H1 (cell line): Measurements from ENCODE around the gene KRTAP4-1. TPM values are rescaled to one million over a fixed set of nuclear protein-coding genes. Genes with fewer than 3 reads are reported as not detected.

Experiments
- CTCF ChIA-PET: fragments of 300-600 bp; sonication (Branson Sonifier 250); formaldehyde crosslinking; loops from one replicate; lab custom pipeline; 2021; ENCODE audit not compliant: partially characterized antibody; lab: Charles Lee
- POLR2A ChIA-PET: fragments of 300-600 bp; sonication (Branson Sonifier 250); formaldehyde crosslinking; loops from one replicate; lab custom pipeline; 2021; ENCODE audit warnings: inconsistent platforms; ENCODE audit not compliant: partially characterized antibody; lab: Charles Lee
- DNase-seq, 2 experiments: peaks; one replicate each; pipeline versions ENCODE4 v3.0.0 to v3.0.0-alpha.2; 2010 to 2022; ENCODE audit warnings: low spot score in 2 of 2, low read depth in 1 of 2, mixed read lengths in 1 of 2
- FAIRE-seq: peaks from 2 replicates; lab custom pipeline; 2011; peaks lifted over from hg19 to GRCh38; lab: Jason Lieb, UNC
- H2AFZ ChIP-seq: 2 replicates; pipeline ENCODE4 v1.8.1; 2012; ENCODE audit warnings: low read length, inconsistent platforms
- H2AK5ac ChIP-seq: 2 replicates; pipeline ENCODE4 v1.6.1; 2013; ENCODE audit warnings: low read depth, low read length
- H2BK120ac ChIP-seq: replicated peaks from 2 replicates; pipeline ENCODE3; 2013; ENCODE audit warnings: low read depth, low read length, inconsistent platforms
- H2BK12ac ChIP-seq: 2 replicates; pipeline ENCODE4 v1.6.1; 2013; ENCODE audit warnings: low read depth, low read length
- H2BK15ac ChIP-seq: 2 replicates; pipeline ENCODE4 v1.6.1; 2013; ENCODE audit warnings: low read length
- H2BK20ac ChIP-seq: 2 replicates; pipeline ENCODE4 v1.6.1; 2013; ENCODE audit warnings: low read length
- H2BK5ac ChIP-seq: 2 replicates; pipeline ENCODE4 v1.6.1; 2013; ENCODE audit warnings: low read depth, low read length
- H3K14ac ChIP-seq: 2 replicates; pipeline ENCODE4 v1.6.1; 2013; ENCODE audit warnings: inconsistent platforms; ENCODE audit not compliant: insufficient read length
- H3K18ac ChIP-seq: 2 replicates; pipeline ENCODE4 v1.6.1; 2013; ENCODE audit warnings: low read length; ENCODE audit errors: extremely low read depth
- H3K23ac ChIP-seq: 2 replicates; pipeline ENCODE4 v1.6.1; 2013; ENCODE audit warnings: inconsistent platforms; ENCODE audit not compliant: insufficient read length
- H3K23me2 ChIP-seq: 2 replicates; pipeline ENCODE4 v1.6.1; 2013; ENCODE audit warnings: low read depth, low read length
- H3K27ac ChIP-seq: 2 replicates; pipeline ENCODE4 v1.6.1; 2011; ENCODE audit warnings: low read depth, low read length, inconsistent platforms
- H3K27me3 ChIP-seq, 4 experiments: replicated peaks in 1 of 4; 1 replicate in 1 of 4; 2 replicates in 3 of 4; pipeline versions ENCODE4 v1.6.1 to v1.8.1; 2011 to 2013; ENCODE audit warnings: low read length in 3 of 4, mild to moderate bottlenecking in 3 of 4, inconsistent platforms in 2 of 4, mixed read lengths in 2 of 4, moderate library complexity in 1 of 4; ENCODE audit not compliant: control insufficient read depth in 3 of 4, insufficient read depth in 3 of 4; ENCODE audit errors: extremely low read depth in 1 of 4
- H3K36me3 ChIP-seq, 4 experiments: 2 replicates each; pipeline versions ENCODE4 v1.6.1 to v1.8.1; 2011 to 2013; ENCODE audit warnings: mild to moderate bottlenecking in 4 of 4, low read length in 3 of 4, moderate library complexity in 2 of 4, control low read depth in 1 of 4, inconsistent platforms in 1 of 4; ENCODE audit not compliant: insufficient read depth in 4 of 4, control insufficient read depth in 2 of 4
- H3K4ac ChIP-seq: replicated peaks from 2 replicates; pipeline ENCODE3; 2013; ENCODE audit warnings: low read length, low read depth, mixed read lengths, inconsistent platforms; ENCODE audit not compliant: insufficient read length
- H3K4me1 ChIP-seq, 4 experiments: replicated peaks in 1 of 4; 1 replicate in 1 of 4; 2 replicates in 3 of 4; pipeline versions ENCODE4 v1.6.1 to v1.8.1; 2011 to 2013; ENCODE audit warnings: low read length in 3 of 4, inconsistent platforms in 2 of 4, mixed read lengths in 1 of 4; ENCODE audit not compliant: insufficient read depth in 4 of 4, control insufficient read depth in 3 of 4
- H3K4me2 ChIP-seq, 2 experiments: 2 replicates each; pipeline versions ENCODE4 v1.6.1 to v1.8.1; 2011 to 2013; ENCODE audit warnings: low read depth in 2 of 2, low read length in 2 of 2, control low read depth in 1 of 2, inconsistent platforms in 1 of 2, mild to moderate bottlenecking in 1 of 2; ENCODE audit not compliant: insufficient read depth in 1 of 2
- H3K4me3 ChIP-seq, 4 experiments: fragments of 200-600, 300-600 bp in 1 of 4; sonication (generic), shearing (Covaris generic), sonication (Bioruptor Twin) in 1 of 4; 2 replicates each; pipeline versions ENCODE4 v1.5.1 to v1.8.1; 2011 to 2016; ENCODE audit warnings: low read length in 4 of 4, low read depth in 3 of 4, control low read depth in 2 of 4, inconsistent platforms in 2 of 4, mild to moderate bottlenecking in 2 of 4, mixed read lengths in 1 of 4, moderate library complexity in 1 of 4; ENCODE audit not compliant: insufficient read depth in 2 of 4; ENCODE audit errors: extremely low read depth in 1 of 4
- H3K56ac ChIP-seq: replicated peaks from 2 replicates; pipeline ENCODE3; 2013; ENCODE audit warnings: low read depth, mild to moderate bottlenecking, mixed read lengths, low read length, inconsistent platforms; ENCODE audit not compliant: insufficient read length
- H3K79me1 ChIP-seq: 2 replicates; pipeline ENCODE4 v1.6.1; 2013; ENCODE audit warnings: low read depth, low read length, control low read depth
- H3K79me2 ChIP-seq, 2 experiments: 2 replicates each; pipeline versions ENCODE4 v1.6.1 to v1.8.1; 2012 to 2013; ENCODE audit warnings: low read length in 2 of 2, mild to moderate bottlenecking in 2 of 2, inconsistent platforms in 1 of 2; ENCODE audit not compliant: insufficient read depth in 2 of 2, control insufficient read depth in 1 of 2
- H3K9ac ChIP-seq, 4 experiments: replicated peaks in 1 of 4; 1 replicate in 1 of 4; 2 replicates in 3 of 4; pipeline versions ENCODE4 v1.6.1 to v1.8.1; 2011 to 2013; ENCODE audit warnings: low read depth in 3 of 4, low read length in 3 of 4, control low read depth in 2 of 4, mild to moderate bottlenecking in 2 of 4, moderate library complexity in 2 of 4, inconsistent platforms in 1 of 4; ENCODE audit errors: extremely low read depth in 1 of 4
- H3K9me3 ChIP-seq, 2 experiments: 2 replicates each; pipeline versions ENCODE4 v1.6.1 to v1.8.1; 2012 to 2013; ENCODE audit warnings: mild to moderate bottlenecking in 2 of 2, moderate library complexity in 2 of 2, control low read depth in 1 of 2, inconsistent platforms in 1 of 2, low read depth in 1 of 2, low read length in 1 of 2, mixed read lengths in 1 of 2; ENCODE audit not compliant: insufficient read depth in 2 of 2
- H4K20me1 ChIP-seq, 2 experiments: replicated peaks in 1 of 2; 2 replicates each; pipeline versions ENCODE3 to v1.8.1; 2011 to 2013; ENCODE audit warnings: inconsistent platforms in 2 of 2, low read length in 2 of 2, mild to moderate bottlenecking in 1 of 2; ENCODE audit not compliant: insufficient read depth in 2 of 2, control insufficient read depth in 1 of 2
- H4K5ac ChIP-seq: 2 replicates; pipeline ENCODE4 v1.6.1; 2013; ENCODE audit warnings: low read length, low read depth, mixed read lengths, inconsistent platforms; ENCODE audit not compliant: insufficient read length
- H4K8ac ChIP-seq: 2 replicates; pipeline ENCODE4 v1.8.0; 2013; ENCODE audit warnings: mild to moderate bottlenecking, moderate library complexity, low read length, inconsistent platforms; ENCODE audit not compliant: insufficient read depth; ENCODE audit errors: extremely low read depth
- H4K91ac ChIP-seq: replicated peaks from 2 replicates; pipeline ENCODE3; 2013; ENCODE audit warnings: low read length, mixed read lengths, inconsistent platforms; ENCODE audit not compliant: insufficient read length
- POU5F1 ChIP-seq: IDR thresholded peaks from 2 replicates; pipeline ENCODE4 v1.6.1; 2011; ENCODE audit warnings: low read depth, mild to moderate bottlenecking, low read length, moderate library complexity
- YY1 ChIP-seq: IDR thresholded peaks from 2 replicates; pipeline ENCODE4 v1.6.1; 2011; ENCODE audit warnings: low read depth, mild to moderate bottlenecking, low read length
- WGBS, 2 experiments: shearing (Covaris generic) in 1 of 2; methylation state at CpG; one replicate each; pipeline versions ENCODE4 v1.1.6 to v1.1.7; 2013 to 2015; ENCODE audit warnings: low lambda C conversion rate in 2 of 2, mixed read lengths in 2 of 2, inconsistent platforms in 1 of 2, low coverage in 1 of 2, missing lambda C conversion rate in 1 of 2; ENCODE audit not compliant: insufficient replicate concordance in 2 of 2, insufficient coverage in 1 of 2, insufficient read length in 1 of 2; ENCODE audit errors: extremely low coverage in 1 of 2, missing lambda C conversion rate in 1 of 2; 5-methylcytosine and 5-hydroxymethylcytosine counted together
- polyA plus RNA-seq, 7 experiments: library from polyadenylated mRNA; depleted of rRNA in 3 of 7; stranded (reverse) in 5 of 7; unstranded in 2 of 7; fragments of >200 nt in 5 of 7; fragments of 200-250 nt in 2 of 7; gene quantifications; 1 replicate in 5 of 7; 2 replicates in 1 of 7; 4 replicates in 1 of 7; pipeline versions ENCODE4 v1.2.1 to v1.2.3, GENCODE V29; 2011 to 2013; ENCODE audit warnings: missing spikeins in 2 of 7, mixed read lengths in 2 of 7
- total RNA-seq: library from RNA; stranded (reverse); fragmentation: NEBNext Ultra II Directional; extraction: Animal tissue kit (Norgen Biotek cat#: 25700); gene quantifications from 2 replicates; pipeline ENCODE4 v1.2.1, GENCODE V29; 2021
- TF ChIP-seq, protein P1 (sequence below): IDR thresholded peaks from 2 replicates; pipeline ENCODE4 v1.6.1; 2012; ENCODE audit warnings: inconsistent platforms
- TF ChIP-seq, protein P2 (sequence below): IDR thresholded peaks from 2 replicates; pipeline ENCODE4 v1.6.1; 2012; ENCODE audit warnings: low read length, inconsistent platforms

KRTAP4-1 gene
- total and polyA plus RNA-seq, 2 of the 8 experiments (the other 6 are each of a cell fraction or from before 2014, with no cell fraction given), result not detected

GRCh38 chr17:41186872-41187271 lies 2.2 kb upstream of the KRTAP4-1 start:
- no peak overlapping the region for H3K23ac ChIP-seq
- no peak for FAIRE-seq
- H3K27me3 ChIP-seq, result no peaks in the 10 kb centered on the region
- 79% methylated on average over 2 of the region's 2 CpGs; no CpG with 5 or more reads in 1 of the 2 experiments for WGBS, 2 experiments
- no peak overlapping the region for H2AK5ac ChIP-seq
- no peak overlapping the region for H3K56ac ChIP-seq
- H2BK20ac ChIP-seq, result no peak overlapping the region
- H3K9ac ChIP-seq, result no peak overlapping the region
- no peak overlapping the region for H2AFZ ChIP-seq
- H2BK12ac ChIP-seq, result no peak overlapping the region
- H2BK5ac ChIP-seq, result no peak overlapping the region
- no peak overlapping the region for H3K4me3 ChIP-seq
- ChIA-PET POLR2A (interaction anchor here (0.6 kb wide), 1 partner anchor 43 kb away, joined by 3 read pairs; no protein-coding TSS in a partner anchor), CTCF (interaction anchor here (1.4 kb wide), 1 partner anchor 136 kb away, joined by 3 read pairs; no protein-coding TSS in a partner anchor)
- H3K9me3 ChIP-seq, result no peaks in the 10 kb centered on the region
- no peaks in the 10 kb centered on the region for H4K20me1 ChIP-seq
- no peak overlapping the region for H4K91ac ChIP-seq
- H3K4me1 ChIP-seq, result no peaks in the 10 kb centered on the region; a peak in 2 of 7 replicates
- no peak overlapping the region for H3K4ac ChIP-seq
- no peaks in the 10 kb centered on the region; the same call in 1 of the 2 replicates for H3K23me2 ChIP-seq
- no peak overlapping the region for H4K5ac ChIP-seq
- H3K14ac ChIP-seq, result no peak overlapping the region
- no peak overlapping the region for H2BK120ac ChIP-seq
- no peak overlapping the region for H3K4me2 ChIP-seq
- DNase-seq, result no peak
- no peaks in the 10 kb centered on the region for H3K79me2 ChIP-seq
- H2BK15ac ChIP-seq, result no peak overlapping the region
- no peak overlapping the region for H4K8ac ChIP-seq
- H3K18ac ChIP-seq, result no peak overlapping the region
- no peak overlapping the region for H3K27ac ChIP-seq
- H3K79me1 ChIP-seq, result no peaks in the 10 kb centered on the region
- no peaks in the 10 kb centered on the region for H3K36me3 ChIP-seq
- TF ChIP-seq YY1 (no peak), POU5F1 (no peak)
- TF ChIP-seq, protein P1, sequence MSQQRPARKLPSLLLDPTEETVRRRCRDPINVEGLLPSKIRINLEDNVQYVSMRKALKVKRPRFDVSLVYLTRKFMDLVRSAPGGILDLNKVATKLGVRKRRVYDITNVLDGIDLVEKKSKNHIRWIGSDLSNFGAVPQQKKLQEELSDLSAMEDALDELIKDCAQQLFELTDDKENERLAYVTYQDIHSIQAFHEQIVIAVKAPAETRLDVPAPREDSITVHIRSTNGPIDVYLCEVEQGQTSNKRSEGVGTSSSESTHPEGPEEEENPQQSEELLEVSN, result no peak
- TF ChIP-seq, protein P2, sequence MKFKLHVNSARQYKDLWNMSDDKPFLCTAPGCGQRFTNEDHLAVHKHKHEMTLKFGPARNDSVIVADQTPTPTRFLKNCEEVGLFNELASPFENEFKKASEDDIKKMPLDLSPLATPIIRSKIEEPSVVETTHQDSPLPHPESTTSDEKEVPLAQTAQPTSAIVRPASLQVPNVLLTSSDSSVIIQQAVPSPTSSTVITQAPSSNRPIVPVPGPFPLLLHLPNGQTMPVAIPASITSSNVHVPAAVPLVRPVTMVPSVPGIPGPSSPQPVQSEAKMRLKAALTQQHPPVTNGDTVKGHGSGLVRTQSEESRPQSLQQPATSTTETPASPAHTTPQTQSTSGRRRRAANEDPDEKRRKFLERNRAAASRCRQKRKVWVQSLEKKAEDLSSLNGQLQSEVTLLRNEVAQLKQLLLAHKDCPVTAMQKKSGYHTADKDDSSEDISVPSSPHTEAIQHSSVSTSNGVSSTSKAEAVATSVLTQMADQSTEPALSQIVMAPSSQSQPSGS, result no peak
